Keratinocyte (primary cell): ENCODE results near the gene ENDOU. TPM values are rescaled to one million over a fixed set of nuclear protein-coding genes. Genes with fewer than 3 reads are reported as not detected.

Source experiments
- DNase-seq: peaks from one replicate; pipeline ENCODE4 v3.0.0-alpha.2; 2011; ENCODE audit warnings: low read depth, missing footprints, low spot score
- FAIRE-seq: peaks from 2 replicates; lab custom pipeline; 2011; peaks lifted over from hg19 to GRCh38; lab: Jason Lieb, UNC
- H2AFZ ChIP-seq: 2 replicates; pipeline ENCODE4 v1.6.0; 2012; ENCODE audit warnings: low read length, control low read depth, inconsistent platforms; ENCODE audit not compliant: control insufficient read depth
- H3K27ac ChIP-seq: 2 replicates; pipeline ENCODE4 v1.5.1; 2011; ENCODE audit warnings: low read length; ENCODE audit not compliant: control insufficient read depth, insufficient read depth
- H3K27me3 ChIP-seq: 3 replicates; pipeline ENCODE4 v1.6.0; 2011; ENCODE audit warnings: low read length; ENCODE audit not compliant: control insufficient read depth, insufficient read depth; ENCODE audit errors: extremely low read depth
- H3K36me3 ChIP-seq, 2 experiments: 2 replicates in 1 of 2; 3 replicates in 1 of 2; pipeline ENCODE4 v1.5.1; 2011; ENCODE audit warnings: low read length in 2 of 2, mild to moderate bottlenecking in 1 of 2; ENCODE audit not compliant: control insufficient read depth in 2 of 2, insufficient read depth in 2 of 2; ENCODE audit errors: extremely low read depth in 1 of 2
- H3K4me1 ChIP-seq: 3 replicates; pipeline ENCODE4 v1.5.1; 2011; ENCODE audit warnings: low read length; ENCODE audit not compliant: control insufficient read depth, insufficient read depth; ENCODE audit errors: extremely low read depth
- H3K4me2 ChIP-seq: 3 replicates; pipeline ENCODE4 v1.6.0; 2011; ENCODE audit warnings: low read depth, low read length; ENCODE audit not compliant: control insufficient read depth, insufficient read depth; ENCODE audit errors: extremely low read depth
- H3K4me3 ChIP-seq, 3 experiments: fragments of 200-600 bp in 1 of 3; sonication (generic) in 1 of 3; 2 replicates in 2 of 3; 3 replicates in 1 of 3; pipeline ENCODE4 v1.5.1; 2011 to 2016; ENCODE audit warnings: low read length in 3 of 3, mild to moderate bottlenecking in 3 of 3, control low read depth in 2 of 3, inconsistent platforms in 1 of 3, low read depth in 1 of 3, mixed read lengths in 1 of 3, mixed run types in 1 of 3, moderate library complexity in 1 of 3; ENCODE audit not compliant: control insufficient read depth in 2 of 3, insufficient read depth in 2 of 3; ENCODE audit errors: extremely low read depth in 1 of 3
- H3K79me2 ChIP-seq: 2 replicates; pipeline ENCODE4 v1.6.0; 2012; ENCODE audit warnings: low read length; ENCODE audit not compliant: control insufficient read depth, insufficient read depth
- H3K9ac ChIP-seq: 3 replicates; pipeline ENCODE4 v1.6.0; 2011; ENCODE audit warnings: low read length; ENCODE audit not compliant: control insufficient read depth, insufficient read depth; ENCODE audit errors: extremely low read depth
- H3K9me1 ChIP-seq: 3 replicates; pipeline ENCODE4 v1.6.0; 2011; ENCODE audit warnings: low read length; ENCODE audit not compliant: control insufficient read depth, insufficient read depth; ENCODE audit errors: extremely low read depth
- H3K9me3 ChIP-seq: 2 replicates; pipeline ENCODE4 v1.5.1; 2012; ENCODE audit warnings: low read depth, low read length; ENCODE audit not compliant: control insufficient read depth
- H4K20me1 ChIP-seq: 3 replicates; pipeline ENCODE4 v1.6.0; 2011; ENCODE audit warnings: low read length; ENCODE audit not compliant: control insufficient read depth, insufficient read depth; ENCODE audit errors: extremely low read depth
- CTCF ChIP-seq, 3 experiments: IDR thresholded peaks in 1 of 3; conservative IDR thresholded peaks in 1 of 3; optimal IDR thresholded peaks in 1 of 3; 2 replicates in 2 of 3; 3 replicates in 1 of 3; pipeline versions ENCODE3 to v1.5.1; 2011; ENCODE audit warnings: low read length in 3 of 3, mild to moderate bottlenecking in 3 of 3, moderate library complexity in 2 of 3, control low read depth in 1 of 3, inconsistent platforms in 1 of 3; ENCODE audit not compliant: insufficient read depth in 2 of 3; ENCODE audit errors: extremely low read depth in 1 of 3
- EZH2 ChIP-seq: IDR thresholded peaks from one replicate; pipeline ENCODE4 v1.6.1; 2012; ENCODE audit warnings: inconsistent platforms, mild to moderate bottlenecking, low read length, moderate library complexity
- dilution Hi-C: fragments of 300-500 bp; cut with MboI; formaldehyde crosslinking; loops from one replicate; pipeline ENCODE4 v1.7.0; 2020; ENCODE audit warnings: low sequenced_read_pairs; ENCODE audit not compliant: extremely low pct_ligation_motif_present
- polyA plus RNA-seq, 5 experiments: library from polyadenylated mRNA; depleted of rRNA in 3 of 5; stranded (reverse) in 3 of 5; stranded (forward) in 1 of 5; unstranded in 1 of 5; fragments of >200 nt; gene quantifications; 1 replicate in 1 of 5; 2 replicates in 3 of 5; 3 replicates in 1 of 5; pipeline versions ENCODE4 v1.2.1 to v1.2.3, GENCODE V29; 2011 to 2012; ENCODE audit warnings: missing spikeins in 2 of 5, low read depth in 1 of 5, low replicate concordance in 1 of 5

Gene ENDOU
- polyA plus RNA-seq, 1 donor (not counting 4 experiments of a cell fraction or from before 2014, with no cell fraction given), result 0.33 TPM

- no peak for DNase-seq
- Histone ChIP-seq H3K36me3 (peaks cover 0 to 5% of the 10 kb centered on the region in 2 experiments), H3K4me1 (peaks cover 2% of the 10 kb centered on the region), H3K27me3 (no peaks in the 10 kb centered on the region), H2AFZ (no peak overlapping the region), H3K4me2 (no peak overlapping the region), H3K9ac (no peak overlapping the region), H3K79me2 (no peaks in the 10 kb centered on the region), H3K4me3 (no peak overlapping the region), H3K9me1 (no peaks in the 10 kb centered on the region), H3K9me3 (no peaks in the 10 kb centered on the region), H4K20me1 (no peaks in the 10 kb centered on the region), H3K27ac (no peak overlapping the region)
- FAIRE-seq, result no peak
- TF ChIP-seq CTCF (optimal IDR thresholded peaks at IDR 0.05 in 1 of 3, IDR thresholded peaks at IDR 0.05 in 1 of 3, conservative IDR thresholded peaks at IDR 0.05 in 1 of 3; ENCODE audit: extremely low read depth in 1 of 3, insufficient read depth in 2 of 3, low read length in 3 of 3), result no peak
- no peak for TF ChIP-seq EZH2
- dilution Hi-C loops, result no loop called here
Measured at GRCh38 chr12:47732504-47732903, 7.2 kb upstream of the ENDOU start.

GRCh38 chr12:47731723-47732122 lies 6.4 kb upstream of the ENDOU start:
- H4K20me1 ChIP-seq, result no peaks in the 10 kb centered on the region
- H2AFZ ChIP-seq, result no peak overlapping the region
- peaks cover 2% of the 10 kb centered on the region for H3K4me1 ChIP-seq
- DNase-seq (no peak), FAIRE-seq (no peak)
- no peak overlapping the region for H3K4me2 ChIP-seq
- no peak overlapping the region for H3K4me3 ChIP-seq
- H3K79me2 ChIP-seq, result no peaks in the 10 kb centered on the region
- H3K9ac ChIP-seq, result no peak overlapping the region
- TF ChIP-seq EZH2, result no peak
- no peak for TF ChIP-seq CTCF (optimal IDR thresholded peaks at IDR 0.05 in 1 of 3, IDR thresholded peaks at IDR 0.05 in 1 of 3, conservative IDR thresholded peaks at IDR 0.05 in 1 of 3; ENCODE audit: extremely low read depth in 1 of 3, insufficient read depth in 2 of 3, low read length in 3 of 3)
- no peaks in the 10 kb centered on the region for H3K9me3 ChIP-seq
- H3K27ac ChIP-seq, result no peak overlapping the region
- H3K9me1 ChIP-seq, result no peaks in the 10 kb centered on the region
- no peaks in the 10 kb centered on the region for H3K27me3 ChIP-seq
- dilution Hi-C loops, result no loop called here
- peaks cover 0 to 1% of the 10 kb centered on the region in 2 experiments for H3K36me3 ChIP-seq
